ENCODE measurements around the gene SBF1.
A peak's percentile ranks its signal among the peaks of the same experiment; 100 is the strongest.

Gene SBF1

DNA sequence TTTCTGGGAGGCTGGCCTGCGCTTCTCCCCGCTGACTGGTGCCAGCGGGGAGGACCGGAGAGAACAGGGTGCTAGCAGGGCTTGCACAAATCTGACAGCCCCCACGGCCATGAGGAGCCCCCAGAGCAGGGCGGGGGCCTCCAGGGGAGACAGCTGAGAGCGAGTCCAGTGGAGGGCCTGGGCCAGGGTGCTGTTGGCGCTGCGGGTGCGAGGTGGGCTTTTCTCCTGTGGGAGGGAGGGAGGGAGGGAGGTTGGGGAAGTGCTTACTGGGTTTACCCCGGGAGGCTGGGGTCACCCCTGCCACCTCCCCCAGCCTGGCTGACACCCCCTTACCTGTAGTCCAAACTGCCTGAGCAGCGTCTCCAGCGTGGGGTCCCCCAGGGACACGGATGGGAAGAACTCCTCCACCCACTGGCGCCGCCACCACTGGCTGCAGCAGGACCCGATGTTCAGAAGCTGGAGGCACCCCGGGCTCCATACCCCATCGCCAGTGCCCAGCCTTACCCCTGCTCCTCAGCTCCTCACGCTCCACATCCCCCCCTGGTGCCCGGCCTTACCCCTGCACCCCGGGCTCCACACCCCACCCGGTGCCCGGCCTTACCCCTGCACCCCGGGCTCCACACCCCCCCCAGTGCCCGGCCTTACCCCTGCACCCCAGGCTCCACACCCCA lies 28.8 kb upstream of the SBF1 start:
- Histone ChIP-seq H2BK12ac (ENCODE audit: low read length) (no peak overlapping the region), H2BK15ac (ENCODE audit: low read length) (no peak overlapping the region), H2BK5ac (ENCODE audit: low read length) (peak overlapping the region; percentile 13), H3K4me3 (ENCODE audit: low read length in 2 of 2) (no peak overlapping the region), H3K4me1 (ENCODE audit: control insufficient read depth in 2 of 2, insufficient read depth in 1 of 2, low read depth in 1 of 2, low read length in 2 of 2) (peaks cover 5 to 7% of the 10 kb centered on the region in 2 donors), H3K9me3 (replicated peaks in 1 of 2; ENCODE audit: control insufficient read depth in 2 of 2, insufficient read depth in 1 of 2, low read depth in 1 of 2, low read length in 2 of 2) (no peaks in the 10 kb centered on the region), H2AK5ac (ENCODE audit: low read depth, low read length) (no peak overlapping the region), H3K9ac (ENCODE audit: low read depth, low read length, poor library complexity) (no peak overlapping the region), H3K4me2 (ENCODE audit: insufficient read depth, low read length, poor library complexity, severe bottlenecking) (no peak overlapping the region), H3K4ac (ENCODE audit: low read length) (no peak overlapping the region), H4K8ac (ENCODE audit: low read depth, low read length) (no peak overlapping the region), H3K23ac (ENCODE audit: low read depth, low read length, poor library complexity) (no peak overlapping the region), H2AFZ (ENCODE audit: low read length) (no peak overlapping the region), H3K27ac (replicated peaks; ENCODE audit: low read length) (no peak overlapping the region), H3K79me1 (ENCODE audit: low read depth, low read length) (peaks cover 15% of the 10 kb centered on the region), H3K36me3 (replicated peaks in 1 of 2; ENCODE audit: control insufficient read depth in 2 of 2, insufficient read depth in 2 of 2, low read length in 2 of 2) (peaks cover 16 to 36% of the 10 kb centered on the region in 2 donors), H3K18ac (ENCODE audit: low read length) (no peak overlapping the region), H4K91ac (ENCODE audit: low read depth, low read length, poor library complexity) (no peak overlapping the region), H2BK120ac (ENCODE audit: low read depth, low read length) (no peak overlapping the region), H3K27me3 (ENCODE audit: control insufficient read depth in 3 of 3, insufficient read depth in 3 of 3, low read depth in 1 of 3, low read length in 3 of 3) (no peaks in the 10 kb centered on the region), H3K14ac (ENCODE audit: low read length) (no peak overlapping the region)
- no peak for DNase-seq (ENCODE audit: low spot score)
- WGBS, 2 donors (ENCODE audit: extremely low coverage in 2 of 2, insufficient read length in 2 of 2, insufficient replicate concordance in 1 of 2), result no CpG with 5 or more reads among the region's 26 CpGs

DNA sequence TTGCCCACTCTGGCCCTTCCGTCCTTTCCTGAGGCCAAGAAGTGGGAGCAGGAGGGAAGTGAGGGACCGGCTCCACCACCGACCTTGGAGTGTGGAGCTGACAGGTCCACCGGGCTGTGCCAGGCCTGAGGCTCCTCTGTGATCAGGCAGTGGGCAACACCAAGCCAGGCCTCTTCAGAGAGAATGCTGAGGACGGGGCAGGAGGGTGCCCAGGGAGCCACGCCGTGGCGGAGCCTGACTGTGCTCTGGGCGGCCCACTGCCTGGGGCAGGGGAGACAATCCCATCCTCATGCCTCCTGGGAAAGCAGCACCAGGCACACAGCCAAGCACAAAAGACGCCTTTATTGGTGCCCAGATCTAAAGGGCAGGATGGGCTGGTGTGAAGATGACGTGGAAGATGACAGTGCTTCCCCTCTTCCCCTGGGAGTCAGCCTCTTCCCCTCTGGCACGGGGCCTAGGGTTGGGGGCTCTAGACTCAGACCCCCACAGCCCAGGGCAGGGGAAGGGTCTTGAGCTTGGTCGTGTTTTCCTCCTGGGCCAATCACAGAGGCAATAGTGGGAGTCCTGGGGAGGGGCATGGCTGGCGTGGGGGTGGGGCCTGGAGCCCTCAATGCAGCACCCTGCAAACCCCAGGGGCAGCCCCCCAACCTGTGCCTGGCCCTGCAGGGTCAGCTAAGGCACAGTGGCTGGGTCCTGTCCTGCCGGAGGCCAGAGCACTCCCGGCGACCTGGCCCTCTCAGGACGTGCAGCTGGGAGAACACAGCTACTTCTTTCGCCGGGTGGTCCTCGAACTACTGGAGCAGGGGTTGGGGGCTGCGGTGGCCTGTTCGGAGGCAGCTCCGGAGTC lies 28.0 kb upstream of the SBF1 start:
- no peak overlapping the region for H3K14ac ChIP-seq (ENCODE audit: low read length)

DNA sequence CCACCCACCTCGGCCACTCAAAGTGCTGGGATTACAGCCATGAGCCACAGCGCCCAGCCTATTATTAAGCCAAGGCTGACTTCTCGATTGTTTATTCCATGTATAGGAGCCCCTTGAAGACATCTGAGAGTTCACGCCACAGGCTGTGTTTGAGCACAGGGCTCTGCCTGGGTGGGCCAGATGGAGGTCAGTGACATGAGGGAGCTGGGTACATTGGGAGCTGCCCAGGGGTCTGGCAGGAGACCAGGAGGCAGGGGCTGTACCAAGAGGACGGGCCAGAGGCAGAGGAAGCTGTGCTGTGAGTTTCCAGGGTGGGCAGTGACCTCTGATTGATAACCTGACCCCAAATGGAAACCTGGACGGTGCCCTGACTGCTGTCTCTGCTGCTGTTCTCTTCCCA lies 27.3 kb upstream of the SBF1 start:
- Histone ChIP-seq H2BK12ac (ENCODE audit: low read length) (no peak overlapping the region), H3K23ac (ENCODE audit: low read depth, low read length, poor library complexity) (no peak overlapping the region), H3K9me3 (replicated peaks in 1 of 2; ENCODE audit: control insufficient read depth in 2 of 2, insufficient read depth in 1 of 2, low read depth in 1 of 2, low read length in 2 of 2) (no peaks in the 10 kb centered on the region), H3K18ac (ENCODE audit: low read length) (no peak overlapping the region), H3K36me3 (replicated peaks in 1 of 2; ENCODE audit: control insufficient read depth in 2 of 2, insufficient read depth in 2 of 2, low read length in 2 of 2) (peaks cover 16 to 36% of the 10 kb centered on the region in 2 donors), H2AK5ac (ENCODE audit: low read depth, low read length) (no peak overlapping the region), H4K8ac (ENCODE audit: low read depth, low read length) (no peak overlapping the region), H3K4ac (ENCODE audit: low read length) (no peak overlapping the region), H3K14ac (ENCODE audit: low read length) (no peak overlapping the region), H2BK15ac (ENCODE audit: low read length) (no peak overlapping the region), H2AFZ (ENCODE audit: low read length) (no peak overlapping the region), H2BK120ac (ENCODE audit: low read depth, low read length) (no peak overlapping the region), H3K4me1 (ENCODE audit: control insufficient read depth in 2 of 2, insufficient read depth in 1 of 2, low read depth in 1 of 2, low read length in 2 of 2) (peaks cover 5 to 7% of the 10 kb centered on the region in 2 donors), H3K79me1 (ENCODE audit: low read depth, low read length) (peaks cover 12% of the 10 kb centered on the region), H3K4me3 (ENCODE audit: low read length in 2 of 2) (no peak overlapping the region), H3K27me3 (ENCODE audit: control insufficient read depth in 3 of 3, insufficient read depth in 3 of 3, low read depth in 1 of 3, low read length in 3 of 3) (no peaks in the 10 kb centered on the region), H4K91ac (ENCODE audit: low read depth, low read length, poor library complexity) (no peak overlapping the region), H2BK5ac (ENCODE audit: low read length) (no peak overlapping the region), H3K27ac (replicated peaks; ENCODE audit: low read length) (no peak overlapping the region), H3K4me2 (ENCODE audit: insufficient read depth, low read length, poor library complexity, severe bottlenecking) (no peak overlapping the region), H3K9ac (ENCODE audit: low read depth, low read length, poor library complexity) (no peak overlapping the region)
- DNase-seq (ENCODE audit: low spot score), result no peak
- no CpG with 5 or more reads among the region's 6 CpGs for WGBS, 2 donors (ENCODE audit: extremely low coverage in 2 of 2, insufficient read length in 2 of 2, insufficient replicate concordance in 1 of 2)

More for the DNA sequence above, 28.0 kb upstream of the SBF1 start:
- Histone ChIP-seq H3K23ac (ENCODE audit: low read depth, low read length, poor library complexity) (no peak overlapping the region), H4K91ac (ENCODE audit: low read depth, low read length, poor library complexity) (no peak overlapping the region), H2AFZ (ENCODE audit: low read length) (no peak overlapping the region), H3K9me3 (replicated peaks in 1 of 2; ENCODE audit: control insufficient read depth in 2 of 2, insufficient read depth in 1 of 2, low read depth in 1 of 2, low read length in 2 of 2) (no peaks in the 10 kb centered on the region), H3K4me1 (ENCODE audit: control insufficient read depth in 2 of 2, insufficient read depth in 1 of 2, low read depth in 1 of 2, low read length in 2 of 2) (peaks cover 5 to 7% of the 10 kb centered on the region in 2 donors), H2BK5ac (ENCODE audit: low read length) (peak overlapping the region; percentile 13), H2BK12ac (ENCODE audit: low read length) (no peak overlapping the region), H2AK5ac (ENCODE audit: low read depth, low read length) (no peak overlapping the region), H3K18ac (ENCODE audit: low read length) (no peak overlapping the region), H2BK120ac (ENCODE audit: low read depth, low read length) (no peak overlapping the region), H3K4me3 (ENCODE audit: low read length in 2 of 2) (no peak overlapping the region), H3K4ac (ENCODE audit: low read length) (no peak overlapping the region), H4K8ac (ENCODE audit: low read depth, low read length) (no peak overlapping the region), H2BK15ac (ENCODE audit: low read length) (no peak overlapping the region), H3K9ac (ENCODE audit: low read depth, low read length, poor library complexity) (no peak overlapping the region), H3K27ac (replicated peaks; ENCODE audit: low read length) (no peak overlapping the region), H3K79me1 (ENCODE audit: low read depth, low read length) (peaks cover 15% of the 10 kb centered on the region), H3K36me3 (replicated peaks in 1 of 2; ENCODE audit: control insufficient read depth in 2 of 2, insufficient read depth in 2 of 2, low read length in 2 of 2) (peaks cover 16 to 36% of the 10 kb centered on the region in 2 donors), H3K27me3 (ENCODE audit: control insufficient read depth in 3 of 3, insufficient read depth in 3 of 3, low read depth in 1 of 3, low read length in 3 of 3) (no peaks in the 10 kb centered on the region), H3K4me2 (ENCODE audit: insufficient read depth, low read length, poor library complexity, severe bottlenecking) (no peak overlapping the region)
- WGBS, 2 donors (ENCODE audit: extremely low coverage in 2 of 2, insufficient read length in 2 of 2, insufficient replicate concordance in 1 of 2), result no CpG with 5 or more reads among the region's 24 CpGs
- DNase-seq (ENCODE audit: low spot score), result no peak

DNA sequence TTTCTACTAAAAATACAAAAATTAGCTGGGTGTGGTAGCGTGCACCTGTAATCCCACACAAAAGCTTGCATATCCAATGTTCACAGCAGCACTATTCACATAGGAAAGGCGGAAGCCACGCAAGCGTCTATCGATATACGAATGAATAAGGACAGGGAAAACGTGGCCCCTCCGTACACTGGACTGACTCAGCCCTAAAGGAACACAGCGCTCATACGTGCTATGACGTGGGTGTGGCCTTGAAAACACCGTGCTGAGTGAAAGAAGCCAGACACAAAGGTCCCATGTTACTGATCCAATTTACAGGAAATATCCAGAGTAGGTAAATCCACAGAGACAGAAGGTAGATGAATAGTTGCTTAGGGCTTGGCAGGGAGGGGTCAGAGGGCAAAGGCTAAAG lies 25.6 kb upstream of the SBF1 start:
- no CpG with 5 or more reads among the region's 12 CpGs for WGBS, 2 donors (ENCODE audit: extremely low coverage in 2 of 2, insufficient read length in 2 of 2, insufficient replicate concordance in 1 of 2)
- Histone ChIP-seq H3K23ac (ENCODE audit: low read depth, low read length, poor library complexity) (no peak overlapping the region), H3K9me3 (replicated peaks in 1 of 2; ENCODE audit: control insufficient read depth in 2 of 2, insufficient read depth in 1 of 2, low read depth in 1 of 2, low read length in 2 of 2) (no peaks in the 10 kb centered on the region), H3K4me2 (ENCODE audit: insufficient read depth, low read length, poor library complexity, severe bottlenecking) (no peak overlapping the region), H2BK15ac (ENCODE audit: low read length) (no peak overlapping the region), H3K18ac (ENCODE audit: low read length) (no peak overlapping the region), H2BK5ac (ENCODE audit: low read length) (no peak overlapping the region), H3K4me1 (ENCODE audit: control insufficient read depth in 2 of 2, insufficient read depth in 1 of 2, low read depth in 1 of 2, low read length in 2 of 2) (no peaks in the 10 kb centered on the region), H3K36me3 (replicated peaks in 1 of 2; ENCODE audit: control insufficient read depth in 2 of 2, insufficient read depth in 2 of 2, low read length in 2 of 2) (peaks cover 10 to 28% of the 10 kb centered on the region in 2 donors), H2AFZ (ENCODE audit: low read length) (no peak overlapping the region), H4K8ac (ENCODE audit: low read depth, low read length) (no peak overlapping the region), H3K27me3 (ENCODE audit: control insufficient read depth in 3 of 3, insufficient read depth in 3 of 3, low read depth in 1 of 3, low read length in 3 of 3) (no peaks in the 10 kb centered on the region), H3K14ac (ENCODE audit: low read length) (no peak overlapping the region), H2BK120ac (ENCODE audit: low read depth, low read length) (no peak overlapping the region), H3K79me1 (ENCODE audit: low read depth, low read length) (peaks cover 3% of the 10 kb centered on the region), H3K9ac (ENCODE audit: low read depth, low read length, poor library complexity) (no peak overlapping the region), H2BK12ac (ENCODE audit: low read length) (no peak overlapping the region), H3K4me3 (ENCODE audit: low read length in 2 of 2) (no peak overlapping the region), H2AK5ac (ENCODE audit: low read depth, low read length) (no peak overlapping the region), H3K27ac (replicated peaks; ENCODE audit: low read length) (no peak overlapping the region), H4K91ac (ENCODE audit: low read depth, low read length, poor library complexity) (no peak overlapping the region), H3K4ac (ENCODE audit: low read length) (no peak overlapping the region)
- DNase-seq (ENCODE audit: low spot score), result no peak

All from neuronal stem cell (in vitro differentiated cells).